OCI-LY7 (cell line): ENCODE data around the gene C16orf54.

Experiments
- EZH2phosphoT487 ChIP-seq: fragments of 200-600 bp; sonication (generic); IDR thresholded peaks from 2 replicates; pipeline ENCODE4 v1.6.1; 2018; ENCODE audit warnings: low read depth, borderline replicate concordance, mild to moderate bottlenecking, mixed run types, antibody characterized with exemption, low read length, moderate library complexity, mixed read lengths
- TF ChIP-seq, protein P1 (sequence below): fragments of 200-600 bp; sonication (generic); conservative IDR thresholded peaks from 2 replicates; pipeline ENCODE4 v1.5.1; 2014; ENCODE audit warnings: mild to moderate bottlenecking, antibody characterized with exemption, low read length, moderate library complexity, mixed read lengths

DNA sequence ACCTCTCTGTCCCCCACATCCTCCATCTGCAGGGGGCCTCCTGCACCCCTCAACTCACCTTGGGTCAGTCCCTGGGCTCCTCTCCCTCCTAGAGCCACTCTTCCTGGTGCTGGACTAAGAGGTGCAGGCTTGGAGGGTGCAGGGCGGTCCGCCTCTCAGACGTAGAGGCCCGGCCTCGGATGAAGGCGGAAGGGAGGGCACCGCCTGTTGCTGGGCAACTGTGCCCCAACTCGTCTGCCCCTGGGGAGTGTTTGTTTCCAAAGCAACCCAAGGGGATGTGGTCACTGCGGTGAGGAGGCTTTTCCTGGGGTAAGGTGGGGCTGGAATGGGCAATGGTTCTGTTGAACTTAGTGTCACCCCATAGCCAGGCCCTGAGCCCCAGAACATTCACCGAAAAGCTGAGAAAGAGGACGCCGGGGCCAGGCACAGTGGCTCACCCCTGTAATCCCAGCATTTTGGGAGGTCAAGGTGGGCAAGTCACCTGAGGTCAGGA, at the start of gene C16orf54:
- TF ChIP-seq, protein P1, sequence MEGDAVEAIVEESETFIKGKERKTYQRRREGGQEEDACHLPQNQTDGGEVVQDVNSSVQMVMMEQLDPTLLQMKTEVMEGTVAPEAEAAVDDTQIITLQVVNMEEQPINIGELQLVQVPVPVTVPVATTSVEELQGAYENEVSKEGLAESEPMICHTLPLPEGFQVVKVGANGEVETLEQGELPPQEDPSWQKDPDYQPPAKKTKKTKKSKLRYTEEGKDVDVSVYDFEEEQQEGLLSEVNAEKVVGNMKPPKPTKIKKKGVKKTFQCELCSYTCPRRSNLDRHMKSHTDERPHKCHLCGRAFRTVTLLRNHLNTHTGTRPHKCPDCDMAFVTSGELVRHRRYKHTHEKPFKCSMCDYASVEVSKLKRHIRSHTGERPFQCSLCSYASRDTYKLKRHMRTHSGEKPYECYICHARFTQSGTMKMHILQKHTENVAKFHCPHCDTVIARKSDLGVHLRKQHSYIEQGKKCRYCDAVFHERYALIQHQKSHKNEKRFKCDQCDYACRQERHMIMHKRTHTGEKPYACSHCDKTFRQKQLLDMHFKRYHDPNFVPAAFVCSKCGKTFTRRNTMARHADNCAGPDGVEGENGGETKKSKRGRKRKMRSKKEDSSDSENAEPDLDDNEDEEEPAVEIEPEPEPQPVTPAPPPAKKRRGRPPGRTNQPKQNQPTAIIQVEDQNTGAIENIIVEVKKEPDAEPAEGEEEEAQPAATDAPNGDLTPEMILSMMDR, result no peak
- TF ChIP-seq EZH2phosphoT487, result no peak
